AG09309 (cell line): ENCODE data around the gene RBBP5.
"Not testable (repeated sequence)": the region's sequence is repeated elsewhere in the genome, so short reads cannot be mapped to it uniquely, and the experiment has no call there.

ENCODE experiments used
- DNase-seq: peaks from one replicate; pipeline ENCODE4 v3.0.0-alpha.2; 2010; ENCODE audit warnings: low read depth
- H3K4me3 ChIP-seq: 2 replicates; pipeline ENCODE4 v1.5.1; 2011; ENCODE audit warnings: mild to moderate bottlenecking, low read depth, low read length, moderate library complexity; ENCODE audit not compliant: control insufficient read depth
- CTCF ChIP-seq: IDR thresholded peaks from 2 replicates; pipeline ENCODE4 v1.5.1; 2011; ENCODE audit warnings: mild to moderate bottlenecking, low read depth, low read length, inconsistent platforms; ENCODE audit not compliant: insufficient read depth, control insufficient read depth; ENCODE audit errors: missing control alignments

RBBP5 gene

GRCh38 chr1:205161076-205161475 lies 39.3 kb upstream of the RBBP5 start:
- TF ChIP-seq CTCF, result no peak

GRCh38 chr1:205158048-205158616 lies 36.4 kb upstream of the RBBP5 start:
- no peak for TF ChIP-seq CTCF
- no peak for DNase-seq
- H3K4me3 ChIP-seq, result no peak overlapping the region

More at GRCh38 chr1:205161076-205161475, 39.3 kb upstream of the RBBP5 start:
- no peak overlapping the region for H3K4me3 ChIP-seq
- DNase-seq, result no peak

- not testable (repeated sequence) for DNase-seq, H3K4me3 ChIP-seq
Observed at GRCh38 chr1:205155665-205156377, 34.0 kb upstream of the RBBP5 start.

- no peak for TF ChIP-seq CTCF
- no peak for DNase-seq
Observed at GRCh38 chr1:205152505-205152904, 30.7 kb upstream of the RBBP5 start.

GRCh38 chr1:205150651-205151428 lies 29.1 kb upstream of the RBBP5 start:
- no peak for TF ChIP-seq CTCF
- DNase-seq, result no peak
- no peak overlapping the region for H3K4me3 ChIP-seq

More at GRCh38 chr1:205152505-205152904, 30.7 kb upstream of the RBBP5 start:
- no peak overlapping the region for H3K4me3 ChIP-seq

- no peak overlapping the region for H3K4me3 ChIP-seq
- TF ChIP-seq CTCF, result no peak
- DNase-seq, result peak; percentile 57
Observed at GRCh38 chr1:205147191-205147835, 25.5 kb upstream of the RBBP5 start.
